HL-60 (cell line): ENCODE measurements around the gene AHI1.

Source experiments
- GABPA ChIP-seq: IDR thresholded peaks from 2 replicates; pipeline ENCODE4 v1.6.1; 2012; ENCODE audit warnings: low read depth
- POLR2AphosphoS5 ChIP-seq: IDR thresholded peaks from 2 replicates; pipeline ENCODE4 v1.6.1; 2012; ENCODE audit warnings: low read depth
- SPI1 ChIP-seq: IDR thresholded peaks from 2 replicates; pipeline ENCODE4 v1.6.1; 2012; ENCODE audit warnings: low read depth, mild to moderate bottlenecking, borderline replicate concordance
- TF ChIP-seq, protein P1 (sequence below): IDR thresholded peaks from one replicate; pipeline ENCODE4 v1.5.1; 2011; ENCODE audit warnings: low read length, control low read depth, inconsistent platforms; ENCODE audit not compliant: insufficient read depth
- TF ChIP-seq, protein P2 (sequence below): IDR thresholded peaks from 2 replicates; pipeline ENCODE4 v1.6.1; 2012; ENCODE audit warnings: low read depth; ENCODE audit not compliant: insufficient replicate concordance

DNA sequence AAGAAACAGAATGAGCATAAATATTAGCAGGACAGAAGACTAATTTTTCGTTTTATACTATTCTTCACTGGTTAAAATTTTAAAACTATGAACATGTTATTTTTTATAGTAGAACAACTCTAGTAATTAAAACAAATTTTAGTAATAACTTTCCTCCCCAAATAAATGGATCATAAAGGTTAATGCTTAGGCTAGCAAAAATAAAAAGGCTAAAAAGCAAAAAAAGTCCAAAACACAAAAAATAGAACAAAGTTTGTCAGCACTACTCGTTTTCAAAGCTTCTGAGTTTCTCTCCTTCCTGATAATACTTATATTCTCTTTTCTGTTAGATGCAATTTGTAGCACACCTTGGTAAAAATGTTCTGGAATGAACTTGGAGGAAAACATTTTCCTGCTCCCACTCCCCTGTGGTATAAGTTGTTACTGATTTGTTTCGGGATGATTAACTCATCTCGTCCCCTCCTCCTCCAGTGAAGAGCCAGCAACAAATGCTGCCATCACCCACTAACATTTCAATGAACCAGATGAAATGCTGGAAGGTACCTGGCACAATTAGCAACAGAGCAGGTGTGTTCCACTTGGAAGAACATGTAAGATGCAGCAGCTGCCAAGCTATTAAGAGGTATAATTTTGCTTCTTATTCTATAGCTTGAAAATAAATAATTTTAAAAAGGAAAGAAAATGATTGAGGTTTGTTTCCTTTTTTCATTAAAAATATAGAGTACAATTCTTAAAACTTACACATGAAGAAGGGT lies 185.9 kb downstream of the AHI1 start:
- TF ChIP-seq, protein P1, sequence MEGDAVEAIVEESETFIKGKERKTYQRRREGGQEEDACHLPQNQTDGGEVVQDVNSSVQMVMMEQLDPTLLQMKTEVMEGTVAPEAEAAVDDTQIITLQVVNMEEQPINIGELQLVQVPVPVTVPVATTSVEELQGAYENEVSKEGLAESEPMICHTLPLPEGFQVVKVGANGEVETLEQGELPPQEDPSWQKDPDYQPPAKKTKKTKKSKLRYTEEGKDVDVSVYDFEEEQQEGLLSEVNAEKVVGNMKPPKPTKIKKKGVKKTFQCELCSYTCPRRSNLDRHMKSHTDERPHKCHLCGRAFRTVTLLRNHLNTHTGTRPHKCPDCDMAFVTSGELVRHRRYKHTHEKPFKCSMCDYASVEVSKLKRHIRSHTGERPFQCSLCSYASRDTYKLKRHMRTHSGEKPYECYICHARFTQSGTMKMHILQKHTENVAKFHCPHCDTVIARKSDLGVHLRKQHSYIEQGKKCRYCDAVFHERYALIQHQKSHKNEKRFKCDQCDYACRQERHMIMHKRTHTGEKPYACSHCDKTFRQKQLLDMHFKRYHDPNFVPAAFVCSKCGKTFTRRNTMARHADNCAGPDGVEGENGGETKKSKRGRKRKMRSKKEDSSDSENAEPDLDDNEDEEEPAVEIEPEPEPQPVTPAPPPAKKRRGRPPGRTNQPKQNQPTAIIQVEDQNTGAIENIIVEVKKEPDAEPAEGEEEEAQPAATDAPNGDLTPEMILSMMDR = no peak
- TF ChIP-seq POLR2AphosphoS5 (no peak), GABPA (no peak), SPI1 (no peak)
- TF ChIP-seq, protein P2, sequence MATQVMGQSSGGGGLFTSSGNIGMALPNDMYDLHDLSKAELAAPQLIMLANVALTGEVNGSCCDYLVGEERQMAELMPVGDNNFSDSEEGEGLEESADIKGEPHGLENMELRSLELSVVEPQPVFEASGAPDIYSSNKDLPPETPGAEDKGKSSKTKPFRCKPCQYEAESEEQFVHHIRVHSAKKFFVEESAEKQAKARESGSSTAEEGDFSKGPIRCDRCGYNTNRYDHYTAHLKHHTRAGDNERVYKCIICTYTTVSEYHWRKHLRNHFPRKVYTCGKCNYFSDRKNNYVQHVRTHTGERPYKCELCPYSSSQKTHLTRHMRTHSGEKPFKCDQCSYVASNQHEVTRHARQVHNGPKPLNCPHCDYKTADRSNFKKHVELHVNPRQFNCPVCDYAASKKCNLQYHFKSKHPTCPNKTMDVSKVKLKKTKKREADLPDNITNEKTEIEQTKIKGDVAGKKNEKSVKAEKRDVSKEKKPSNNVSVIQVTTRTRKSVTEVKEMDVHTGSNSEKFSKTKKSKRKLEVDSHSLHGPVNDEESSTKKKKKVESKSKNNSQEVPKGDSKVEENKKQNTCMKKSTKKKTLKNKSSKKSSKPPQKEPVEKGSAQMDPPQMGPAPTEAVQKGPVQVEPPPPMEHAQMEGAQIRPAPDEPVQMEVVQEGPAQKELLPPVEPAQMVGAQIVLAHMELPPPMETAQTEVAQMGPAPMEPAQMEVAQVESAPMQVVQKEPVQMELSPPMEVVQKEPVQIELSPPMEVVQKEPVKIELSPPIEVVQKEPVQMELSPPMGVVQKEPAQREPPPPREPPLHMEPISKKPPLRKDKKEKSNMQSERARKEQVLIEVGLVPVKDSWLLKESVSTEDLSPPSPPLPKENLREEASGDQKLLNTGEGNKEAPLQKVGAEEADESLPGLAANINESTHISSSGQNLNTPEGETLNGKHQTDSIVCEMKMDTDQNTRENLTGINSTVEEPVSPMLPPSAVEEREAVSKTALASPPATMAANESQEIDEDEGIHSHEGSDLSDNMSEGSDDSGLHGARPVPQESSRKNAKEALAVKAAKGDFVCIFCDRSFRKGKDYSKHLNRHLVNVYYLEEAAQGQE = no peak
